ENCODE data around the gene ZBTB37.

The ZBTB37 gene

DNA sequence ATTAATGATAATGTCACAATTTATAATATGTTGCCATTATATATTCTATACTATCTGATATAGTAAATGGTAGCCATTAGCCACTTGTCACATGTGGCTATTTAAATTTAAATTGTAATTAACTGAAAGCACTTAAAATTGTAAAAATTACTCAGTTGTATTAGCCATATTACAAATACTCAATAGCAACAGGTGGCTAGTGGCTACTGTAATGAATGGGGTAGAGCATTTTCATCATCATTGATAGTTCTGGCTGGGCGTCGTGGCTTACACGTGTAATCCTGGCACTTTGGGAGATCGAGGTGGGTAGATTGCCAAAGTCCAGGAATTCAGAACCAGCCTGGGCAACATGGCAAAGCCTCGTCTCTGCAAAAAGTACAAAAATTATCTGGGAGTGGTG is 16.5 kb downstream of the ZBTB37 start:
- no peaks in the 10 kb centered on the region for H3K9me3 ChIP-seq (ENCODE audit: control insufficient read depth, insufficient read depth, low read length)

DNA sequence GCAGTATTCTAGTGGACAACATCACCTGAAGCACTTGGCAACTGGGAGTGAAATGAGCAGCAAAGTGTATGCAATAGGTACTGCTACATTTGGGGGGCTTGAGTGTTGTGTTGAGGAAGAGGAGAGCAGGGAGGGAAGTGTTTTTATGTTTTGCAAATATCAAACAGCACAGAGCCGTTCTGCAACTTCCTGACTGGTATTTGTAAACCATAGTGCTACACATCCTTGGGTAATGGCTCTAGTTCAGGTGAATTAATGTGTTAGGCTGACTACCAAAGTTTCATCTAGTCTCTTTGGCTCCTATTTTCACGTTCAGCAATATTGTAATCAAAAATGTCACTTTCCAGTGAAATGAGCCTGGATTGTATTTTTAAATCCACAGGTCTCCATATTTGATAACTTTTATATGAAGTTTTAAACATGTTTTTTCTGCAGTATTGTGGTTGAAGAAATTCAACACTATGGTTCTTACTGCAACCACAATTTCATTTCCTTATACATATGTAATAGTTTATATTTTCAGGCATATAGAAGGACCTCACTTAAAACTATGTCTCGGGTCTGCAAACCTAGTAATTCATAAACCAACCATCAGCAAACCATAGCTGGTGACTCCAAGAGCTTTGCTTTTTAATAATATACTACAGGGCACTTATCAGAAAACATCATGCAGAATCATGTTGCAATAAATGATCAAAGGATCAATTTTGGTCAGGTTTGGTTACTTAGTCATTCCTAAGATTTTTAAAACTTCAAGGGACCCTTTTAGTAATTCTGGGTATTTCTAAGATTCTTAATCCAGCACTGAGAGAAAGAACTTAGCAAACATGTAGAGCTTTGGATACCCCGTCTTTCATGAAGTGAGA is 18.8 kb downstream of the ZBTB37 start:
- Histone ChIP-seq H3K79me2 (ENCODE audit: control insufficient read depth, low read length) (no peaks in the 10 kb centered on the region), H3K4me3 (ENCODE audit: low read length) (no peak overlapping the region), H3K9me2 (replicated peaks; ENCODE audit: control insufficient read depth, low read length) (no peaks in the 10 kb centered on the region; the same call in 1 of the 2 replicates), H3K9me3 (ENCODE audit: control insufficient read depth, insufficient read depth, low read length) (no peaks in the 10 kb centered on the region), H3K36me3 (ENCODE audit: control insufficient read depth, low read length) (peaks cover 18% of the 10 kb centered on the region), H3K27me3 (ENCODE audit: control insufficient read depth, low read length) (no peaks in the 10 kb centered on the region), H3K4me2 (ENCODE audit: low read length) (no peak overlapping the region), H3K27ac (ENCODE audit: low read depth, low read length) (no peak overlapping the region), H3K4me1 (ENCODE audit: control insufficient read depth, low read length) (no peaks in the 10 kb centered on the region), H3F3A (ENCODE audit: control insufficient read depth, insufficient read depth) (no peaks in the 10 kb centered on the region), H4K20me1 (ENCODE audit: control insufficient read depth, insufficient read depth, low read depth, low read length) (no peaks in the 10 kb centered on the region)
- no peak for TF ChIP-seq EZH2phosphoT487 (IDR thresholded peaks at IDR 0.05; ENCODE audit: borderline replicate concordance, low read length)
- TF ChIP-seq, protein P1, sequence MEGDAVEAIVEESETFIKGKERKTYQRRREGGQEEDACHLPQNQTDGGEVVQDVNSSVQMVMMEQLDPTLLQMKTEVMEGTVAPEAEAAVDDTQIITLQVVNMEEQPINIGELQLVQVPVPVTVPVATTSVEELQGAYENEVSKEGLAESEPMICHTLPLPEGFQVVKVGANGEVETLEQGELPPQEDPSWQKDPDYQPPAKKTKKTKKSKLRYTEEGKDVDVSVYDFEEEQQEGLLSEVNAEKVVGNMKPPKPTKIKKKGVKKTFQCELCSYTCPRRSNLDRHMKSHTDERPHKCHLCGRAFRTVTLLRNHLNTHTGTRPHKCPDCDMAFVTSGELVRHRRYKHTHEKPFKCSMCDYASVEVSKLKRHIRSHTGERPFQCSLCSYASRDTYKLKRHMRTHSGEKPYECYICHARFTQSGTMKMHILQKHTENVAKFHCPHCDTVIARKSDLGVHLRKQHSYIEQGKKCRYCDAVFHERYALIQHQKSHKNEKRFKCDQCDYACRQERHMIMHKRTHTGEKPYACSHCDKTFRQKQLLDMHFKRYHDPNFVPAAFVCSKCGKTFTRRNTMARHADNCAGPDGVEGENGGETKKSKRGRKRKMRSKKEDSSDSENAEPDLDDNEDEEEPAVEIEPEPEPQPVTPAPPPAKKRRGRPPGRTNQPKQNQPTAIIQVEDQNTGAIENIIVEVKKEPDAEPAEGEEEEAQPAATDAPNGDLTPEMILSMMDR (IDR thresholded peaks at IDR 0.05; ENCODE audit: low read depth, low read length, poor library complexity, severe bottlenecking) = no peak

More for the DNA sequence above, 16.5 kb downstream of the ZBTB37 start:
- Histone ChIP-seq H3F3A (ENCODE audit: control insufficient read depth, insufficient read depth) (no peaks in the 10 kb centered on the region), H3K4me2 (ENCODE audit: low read length) (no peak overlapping the region), H3K27ac (ENCODE audit: low read depth, low read length) (no peak overlapping the region), H4K20me1 (ENCODE audit: control insufficient read depth, insufficient read depth, low read depth, low read length) (no peaks in the 10 kb centered on the region), H3K4me1 (ENCODE audit: control insufficient read depth, low read length) (no peaks in the 10 kb centered on the region), H3K27me3 (ENCODE audit: control insufficient read depth, low read length) (no peaks in the 10 kb centered on the region), H3K9me2 (replicated peaks; ENCODE audit: control insufficient read depth, low read length) (no peaks in the 10 kb centered on the region), H3K4me3 (ENCODE audit: low read length) (no peak overlapping the region), H3K36me3 (ENCODE audit: control insufficient read depth, low read length) (peaks cover 22% of the 10 kb centered on the region), H3K79me2 (ENCODE audit: control insufficient read depth, low read length) (no peaks in the 10 kb centered on the region)
- TF ChIP-seq EZH2phosphoT487 (IDR thresholded peaks at IDR 0.05; ENCODE audit: borderline replicate concordance, low read length) = no peak
- TF ChIP-seq, protein P1 (IDR thresholded peaks at IDR 0.05; ENCODE audit: low read depth, low read length, poor library complexity, severe bottlenecking) = no peak

DNA sequence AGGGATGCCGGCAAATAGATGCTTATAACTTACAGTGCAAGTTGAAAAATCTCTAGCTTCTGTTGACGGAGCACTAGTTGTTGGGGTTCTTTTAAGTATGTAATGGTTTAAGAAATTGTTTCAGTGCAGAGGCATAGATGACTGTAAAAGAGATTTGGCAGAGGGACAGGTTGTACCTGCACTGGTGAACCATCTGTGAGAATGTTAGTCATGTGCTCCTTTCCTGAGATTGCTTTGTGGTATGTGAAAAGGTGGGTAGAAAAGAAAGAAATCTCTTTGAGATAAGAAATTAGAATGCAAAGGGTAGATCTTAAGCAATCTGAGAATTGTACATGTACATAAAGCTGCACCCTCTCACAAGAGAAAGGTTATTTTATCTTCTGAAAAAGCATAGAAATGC is 19.4 kb downstream of the ZBTB37 start:
- no peaks in the 10 kb centered on the region for H3K79me2 ChIP-seq (ENCODE audit: control insufficient read depth, low read length)
- H4K20me1 ChIP-seq (ENCODE audit: control insufficient read depth, insufficient read depth, low read depth, low read length) = no peaks in the 10 kb centered on the region
- H3K36me3 ChIP-seq (ENCODE audit: control insufficient read depth, low read length) = peaks cover 18% of the 10 kb centered on the region
- H3F3A ChIP-seq (ENCODE audit: control insufficient read depth, insufficient read depth) = no peaks in the 10 kb centered on the region
- H3K4me2 ChIP-seq (ENCODE audit: low read length) = no peak overlapping the region
- no peak for TF ChIP-seq EZH2phosphoT487 (IDR thresholded peaks at IDR 0.05; ENCODE audit: borderline replicate concordance, low read length)
- TF ChIP-seq, protein P1 (IDR thresholded peaks at IDR 0.05; ENCODE audit: low read depth, low read length, poor library complexity, severe bottlenecking) = no peak
- H3K27me3 ChIP-seq (ENCODE audit: control insufficient read depth, low read length) = no peaks in the 10 kb centered on the region
- no peak overlapping the region for H3K27ac ChIP-seq (ENCODE audit: low read depth, low read length)
- H3K9me3 ChIP-seq (ENCODE audit: control insufficient read depth, insufficient read depth, low read length) = no peaks in the 10 kb centered on the region
- no peak overlapping the region for H3K4me3 ChIP-seq (ENCODE audit: low read length)
- H3K4me1 ChIP-seq (ENCODE audit: control insufficient read depth, low read length) = no peaks in the 10 kb centered on the region
- no peaks in the 10 kb centered on the region; the same call in 1 of the 2 replicates for H3K9me2 ChIP-seq (replicated peaks; ENCODE audit: control insufficient read depth, low read length)
